Dedifferentiated amniotic fluid mesenchymal stem cell (primary cell): ENCODE results near the gene GSTK1.
"Not testable (repeated sequence)": the region's sequence is repeated elsewhere in the genome, so short reads cannot be mapped to it uniquely, and the experiment has no call there.

Experiments
- DNase-seq: peaks from one replicate; pipeline ENCODE4 v3.0.0-alpha.2; 2016; ENCODE audit errors: extremely low spot score

GSTK1 gene

GRCh38 chr7:143238289-143238980 lies 24.8 kb upstream of the GSTK1 start:
- DNase-seq, result no peak

- peak; percentile 34 for DNase-seq
Measured at GRCh38 chr7:143239813-143240212, 23.4 kb upstream of the GSTK1 start.

GRCh38 chr7:143240291-143241168 lies 22.7 kb upstream of the GSTK1 start:
- peak; percentile 92 for DNase-seq

DNA sequence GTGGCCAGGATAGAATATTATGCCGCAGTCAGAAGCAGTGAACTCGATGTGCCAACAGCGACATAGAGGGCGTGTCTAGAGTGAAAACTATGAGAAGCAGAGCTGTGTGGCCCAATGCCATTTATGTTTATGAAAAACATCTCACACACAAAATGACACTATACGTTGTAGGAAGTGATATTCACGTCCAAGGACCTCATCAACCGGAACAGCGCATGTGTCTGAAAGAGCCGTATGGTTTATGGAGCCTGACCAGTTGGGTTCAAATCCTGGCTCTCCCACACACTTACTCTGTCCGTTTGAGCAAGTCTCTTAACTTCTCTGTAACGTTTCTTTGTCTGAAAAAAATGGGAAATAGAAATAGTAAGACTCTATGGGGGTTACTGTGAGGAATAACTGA lies 20.9 kb upstream of the GSTK1 start:
- DNase-seq, result no peak

DNA sequence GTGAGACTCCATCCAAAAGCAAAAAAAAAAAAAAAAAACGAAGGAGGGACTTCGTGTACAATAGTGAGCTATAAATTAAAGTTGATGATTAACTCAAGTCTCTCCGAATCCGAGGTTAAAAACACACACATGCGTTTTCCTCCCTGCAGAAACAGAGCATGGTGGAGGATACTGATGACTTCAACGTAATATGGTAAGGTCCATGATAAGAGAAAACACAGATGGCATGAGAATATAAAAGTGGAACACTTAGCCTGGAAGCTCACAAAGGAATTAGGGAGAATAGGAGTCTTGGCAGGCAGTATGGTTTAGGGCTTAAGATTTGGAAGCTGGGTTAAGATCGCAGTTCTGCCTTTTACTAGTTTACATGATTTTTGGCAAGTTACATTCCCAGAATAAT lies 20.1 kb upstream of the GSTK1 start:
- no peak for DNase-seq

GRCh38 chr7:143243614-143244013 lies 19.6 kb upstream of the GSTK1 start:
- no peak for DNase-seq

DNA sequence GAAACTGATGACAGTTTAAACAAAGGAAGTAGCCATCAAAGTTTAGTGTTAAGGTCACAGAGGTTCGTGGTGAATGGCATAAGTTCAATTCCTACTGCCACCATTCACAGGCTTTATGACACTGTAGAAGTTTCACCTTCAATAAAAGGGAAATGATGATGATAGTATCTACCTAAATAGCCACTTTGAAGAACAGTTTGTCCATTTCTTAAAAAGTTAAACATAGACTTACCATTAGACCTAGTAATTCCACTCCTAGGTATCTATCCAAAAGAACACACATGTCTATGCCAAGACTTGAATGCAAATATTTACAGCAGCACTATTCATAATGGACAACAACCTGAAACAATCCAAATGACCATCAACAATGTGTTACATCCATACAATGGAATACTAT lies 18.9 kb upstream of the GSTK1 start:
- DNase-seq, result no peak

DNA sequence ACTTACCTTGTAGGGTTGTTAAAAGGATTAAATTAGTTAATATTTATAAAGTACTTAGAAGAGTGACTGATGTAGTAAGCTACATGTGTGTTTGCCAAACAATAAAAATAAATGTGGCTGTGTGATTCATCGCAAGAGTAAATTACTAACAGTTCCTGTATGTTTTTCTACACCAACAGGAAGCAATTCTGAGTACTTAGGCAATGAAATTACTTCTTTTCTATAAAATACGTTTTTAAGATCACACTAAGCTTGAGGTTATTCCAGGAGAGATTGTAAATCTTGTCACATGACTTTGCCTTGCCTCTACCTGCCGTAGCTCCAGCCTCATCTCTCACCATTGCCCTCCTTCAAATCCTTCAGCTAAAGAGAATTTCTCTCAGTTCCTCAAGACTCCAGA lies 18.1 kb upstream of the GSTK1 start:
- DNase-seq, result no peak

DNA sequence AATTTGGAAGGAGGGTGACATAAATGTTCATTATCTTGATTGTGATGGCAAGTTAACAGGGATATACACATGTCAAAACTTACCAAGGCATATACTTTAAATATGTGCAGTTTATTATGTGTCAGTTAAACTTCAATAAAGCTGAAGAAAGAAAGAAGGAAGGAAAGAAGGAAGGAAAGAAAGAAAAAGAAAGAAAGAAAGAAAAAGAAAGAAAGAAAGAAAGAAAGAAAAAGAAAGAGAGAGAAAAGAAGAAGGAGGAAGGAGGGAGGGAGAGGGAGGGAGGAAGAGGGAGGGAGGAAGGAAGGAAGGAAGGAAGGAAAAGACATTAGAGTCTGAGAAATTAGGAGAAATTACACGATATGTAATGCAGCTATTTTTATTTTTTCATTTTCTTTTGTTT lies 15.9 kb upstream of the GSTK1 start:
- DNase-seq, result no peak

DNA sequence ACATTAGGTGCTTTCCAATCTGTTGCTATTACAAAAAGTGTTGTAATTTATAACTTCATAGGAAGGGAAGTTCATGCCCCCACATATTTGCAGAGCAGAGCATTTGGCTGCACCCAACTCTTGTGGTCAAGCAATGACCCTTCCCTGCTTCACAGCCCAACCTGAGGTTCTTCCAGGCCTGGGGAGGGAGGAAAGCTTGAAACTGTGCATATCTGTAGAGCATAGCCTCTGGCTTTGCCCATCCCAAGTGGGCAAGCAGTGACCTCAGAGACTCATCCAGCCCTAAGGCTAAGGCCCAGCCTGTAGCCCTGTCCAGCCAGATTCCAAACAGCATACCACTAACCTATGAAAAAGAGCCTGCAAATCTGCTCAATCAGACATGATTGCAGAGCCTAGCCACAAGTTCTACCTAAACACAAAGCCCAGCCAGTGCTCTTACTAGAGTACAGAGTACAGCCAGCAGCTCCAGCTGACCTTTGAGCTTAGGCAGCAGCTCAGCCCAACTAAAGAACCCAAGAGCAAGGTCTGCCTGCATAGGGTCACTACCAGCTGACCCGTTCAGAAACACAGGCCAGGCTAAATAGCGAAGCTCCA lies 14.4 kb upstream of the GSTK1 start:
- DNase-seq, result no peak

GRCh38 chr7:143250199-143250598 lies 13.0 kb upstream of the GSTK1 start:
- DNase-seq, result no peak

DNA sequence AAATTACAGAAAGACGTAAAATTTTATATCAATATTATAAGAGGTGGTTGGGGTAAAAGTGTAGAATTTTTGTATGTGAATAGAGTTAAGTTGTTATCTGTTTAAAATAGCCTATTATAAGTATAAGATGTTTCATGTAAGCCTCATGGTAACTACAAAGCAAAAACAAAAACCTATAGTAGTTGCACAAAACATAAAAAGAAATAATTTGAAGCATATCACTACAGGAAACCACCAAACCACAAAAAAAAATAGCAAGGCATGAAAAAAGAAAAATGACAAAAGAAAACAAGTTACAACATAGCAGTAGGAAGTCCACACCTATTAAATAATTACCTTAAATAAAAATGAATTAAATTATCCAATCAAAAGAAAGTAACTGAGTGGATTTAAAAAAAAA lies 12.4 kb upstream of the GSTK1 start:
- DNase-seq, result no peak

DNA sequence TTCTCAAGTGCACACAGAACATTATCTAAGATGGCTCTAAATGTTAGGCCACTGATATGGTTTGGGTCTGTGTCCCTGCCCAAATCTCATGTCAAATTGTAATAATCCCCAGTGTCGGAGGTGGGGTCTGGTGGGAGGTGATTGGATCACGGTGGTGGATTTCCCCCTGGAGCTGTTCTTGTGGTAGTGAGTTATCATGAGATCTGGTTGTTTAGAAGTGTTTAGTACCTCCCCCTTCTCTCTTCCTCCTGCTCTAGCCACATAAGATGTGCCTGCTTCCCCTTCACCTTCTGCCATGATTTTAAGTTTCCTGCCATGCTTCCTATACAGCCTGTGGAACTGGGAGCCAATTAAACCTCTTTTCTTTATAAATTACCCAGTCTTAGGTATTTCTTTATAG lies 11.2 kb upstream of the GSTK1 start:
- no peak for DNase-seq

GRCh38 chr7:143255564-143255963 lies 7.7 kb upstream of the GSTK1 start:
- DNase-seq, result no peak

GRCh38 chr7:143256325-143256724 lies 6.9 kb upstream of the GSTK1 start:
- no peak for DNase-seq

- no peak for DNase-seq
Measured at GRCh38 chr7:143256932-143257331, 6.3 kb upstream of the GSTK1 start.

DNA sequence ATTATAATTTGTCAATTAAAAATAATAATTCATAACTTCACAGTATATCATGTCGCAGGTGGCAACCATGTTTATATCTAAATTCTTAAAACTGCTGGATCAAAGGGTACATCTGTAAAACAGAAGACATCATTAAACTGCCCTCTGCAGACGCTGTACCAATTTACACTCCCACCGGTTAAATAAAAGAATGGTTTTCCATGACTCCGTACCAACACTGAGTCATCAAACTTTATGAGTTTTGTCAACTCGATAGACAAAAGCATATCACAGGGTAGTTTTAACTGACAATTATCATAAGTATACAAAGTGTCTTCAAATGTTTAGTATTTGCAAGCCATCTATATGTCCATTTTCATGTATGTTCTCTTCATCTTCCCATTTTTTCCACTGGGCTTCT lies 5.7 kb upstream of the GSTK1 start:
- no peak for DNase-seq

DNA sequence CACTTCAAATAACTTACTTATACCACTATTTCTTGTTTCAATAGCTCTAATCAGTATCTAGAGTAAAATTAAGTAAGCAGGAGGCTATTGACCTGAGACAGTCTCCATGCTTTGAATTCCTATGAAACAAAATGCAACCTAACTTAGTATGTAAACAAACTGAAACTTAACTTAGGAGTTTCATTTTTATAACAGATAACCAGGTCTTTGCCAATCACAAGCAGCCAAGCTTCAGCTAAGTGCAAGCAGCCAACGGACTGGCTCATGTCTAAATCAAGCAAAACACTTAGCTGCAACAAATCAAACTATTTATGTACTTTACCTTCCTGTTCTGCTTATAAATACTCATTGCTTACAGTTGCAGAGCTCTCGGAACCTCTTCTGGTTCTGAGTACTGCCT lies 4.4 kb upstream of the GSTK1 start:
- no peak for DNase-seq

DNA sequence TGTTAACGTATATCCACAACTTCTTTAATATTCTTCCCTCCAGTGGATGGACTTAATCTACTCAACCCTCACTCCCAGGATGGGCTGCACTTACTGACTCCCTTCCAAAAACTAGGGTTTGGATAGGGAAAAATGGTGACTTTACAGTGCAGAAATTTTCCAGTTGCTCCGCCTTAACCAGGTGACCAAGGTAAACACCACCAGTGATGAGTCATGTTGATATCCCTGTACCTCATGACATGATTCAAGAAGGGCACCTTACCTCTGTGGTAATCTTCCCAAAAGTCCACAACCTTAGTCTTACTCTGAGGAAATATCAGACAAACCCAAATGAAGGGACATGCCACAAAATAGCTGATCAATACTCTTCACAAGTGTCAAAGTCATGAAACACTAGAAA lies 3.5 kb upstream of the GSTK1 start:
- no peak for DNase-seq

- no peak for DNase-seq
Measured at GRCh38 chr7:143261901-143262300, 1.3 kb upstream of the GSTK1 start.

- not testable (repeated sequence) for DNase-seq
Measured at GRCh38 chr7:143264196-143264568, 941 bp downstream of the GSTK1 start.

DNA sequence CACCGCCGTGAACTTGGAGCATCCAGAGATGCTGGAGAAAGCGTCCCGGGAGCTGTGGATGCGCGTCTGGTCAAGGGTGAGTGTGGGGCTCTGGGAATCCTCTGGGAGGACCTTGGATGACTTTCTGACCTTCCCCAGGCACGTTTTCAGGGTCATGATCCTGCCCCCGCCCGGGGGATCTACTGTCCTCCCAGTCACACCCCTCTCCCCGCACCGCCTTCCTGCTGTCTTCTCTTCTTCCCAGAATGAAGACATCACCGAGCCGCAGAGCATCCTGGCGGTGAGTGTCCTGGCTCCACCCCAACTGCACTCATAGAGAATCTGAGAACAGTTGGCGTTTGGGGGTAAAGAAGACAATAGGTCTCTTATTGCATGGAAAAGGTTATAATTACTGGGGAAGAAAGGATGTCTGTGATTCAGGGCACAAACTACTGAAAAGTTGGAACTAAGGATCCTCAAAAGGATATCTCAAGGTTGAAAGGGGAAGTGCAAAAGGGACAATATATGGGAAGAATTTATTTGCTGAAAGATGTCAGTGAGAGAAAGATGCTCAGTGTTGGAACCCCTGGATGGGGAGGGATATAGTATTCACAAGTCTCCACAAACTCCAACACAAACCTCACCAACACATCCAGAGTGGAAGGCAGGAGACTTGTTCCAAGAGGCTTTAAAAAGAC lies 1.9 kb downstream of the GSTK1 start:
- no peak for DNase-seq
